Rectal smooth muscle tissue (tissue), 1 donor: ENCODE results near the gene RHOG.

Source experiments
- H3K27ac ChIP-seq: one replicate; pipeline ENCODE4 v1.7.0; 2013; ENCODE audit warnings: low read depth, low read length, inconsistent platforms
- H3K27me3 ChIP-seq: one replicate; pipeline ENCODE4 v1.7.0; 2013; ENCODE audit warnings: low read length; ENCODE audit not compliant: control insufficient read depth, insufficient read depth
- H3K36me3 ChIP-seq: one replicate; pipeline ENCODE4 v1.7.0; 2013; ENCODE audit warnings: low read length; ENCODE audit not compliant: control insufficient read depth, insufficient read depth
- H3K4me1 ChIP-seq: one replicate; pipeline ENCODE4 v1.7.0; 2013; ENCODE audit warnings: low read length; ENCODE audit not compliant: control insufficient read depth, insufficient read depth
- H3K4me3 ChIP-seq: one replicate; pipeline ENCODE4 v1.7.0; 2013; ENCODE audit warnings: low read length
- H3K9ac ChIP-seq: one replicate; pipeline ENCODE4 v1.7.0; 2013; ENCODE audit warnings: low read length

Gene RHOG

DNA sequence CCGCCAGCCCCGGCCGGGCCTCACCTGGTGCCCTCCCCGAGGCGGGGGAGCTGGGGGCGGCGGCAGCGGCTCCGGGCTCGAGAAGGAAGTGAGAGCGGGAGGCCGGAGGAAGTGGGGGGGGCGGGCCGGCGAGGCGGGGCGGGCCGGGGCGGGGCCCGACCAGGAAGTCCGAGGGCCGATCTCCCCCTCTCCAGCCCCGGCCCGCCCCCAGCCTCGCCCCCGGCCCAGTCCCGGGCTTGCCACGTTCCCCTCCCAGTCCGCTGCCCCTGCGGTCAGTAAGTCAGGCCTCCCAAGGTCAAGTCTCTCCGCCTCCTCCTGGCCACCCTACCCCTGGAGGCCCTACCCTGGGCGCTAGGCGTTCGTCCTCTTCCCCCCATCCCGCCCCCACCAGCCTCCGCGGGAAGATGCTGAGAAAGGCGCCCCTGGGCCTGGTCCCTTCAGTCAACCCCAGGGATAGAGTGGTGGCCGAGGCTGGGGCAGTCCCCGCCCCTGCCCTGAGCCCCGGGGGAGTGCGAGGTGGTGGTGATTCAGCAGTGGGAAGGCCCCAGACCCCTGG, at the start of gene RHOG:
TSS of gene RHOG (minus strand) at position 90 of the 556 bp plus-strand sequence. CDS start 12,821 bp downstream, outside the sequence.
- H3K9ac ChIP-seq = peak within 1 kb of the TSS; percentile 85
- peak within 1 kb of the TSS; percentile 85 for H3K4me3 ChIP-seq
- no peaks in the 10 kb centered on the region for H3K36me3 ChIP-seq
- H3K27me3 ChIP-seq = no peaks in the 10 kb centered on the region
- peak within 1 kb of the TSS; percentile 98 for H3K27ac ChIP-seq
- H3K4me1 ChIP-seq = peaks cover 7% of the 10 kb centered on the region

DNA sequence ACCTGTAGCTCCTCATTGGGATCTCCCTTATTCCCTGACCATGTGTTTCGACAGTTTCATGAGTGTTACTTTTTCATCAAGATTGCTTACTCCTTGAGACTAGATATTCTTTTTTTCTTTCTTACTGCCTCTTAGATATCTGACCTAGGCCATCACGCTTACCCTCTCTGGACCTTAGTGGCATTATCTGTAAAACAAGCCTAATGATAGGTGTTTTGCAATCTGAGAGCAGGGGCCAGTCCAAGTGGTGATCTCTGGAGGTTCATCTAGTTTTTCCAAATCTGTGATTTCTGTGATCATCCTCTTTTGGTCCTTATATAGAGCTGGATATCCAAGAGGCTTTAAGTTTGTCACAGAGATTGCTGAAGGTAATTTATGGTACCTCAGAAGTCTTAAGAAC, 49.3 kb upstream of the RHOG start:
- Histone ChIP-seq H3K27ac (no peak overlapping the region), H3K4me3 (no peak overlapping the region), H3K27me3 (no peaks in the 10 kb centered on the region), H3K4me1 (no peaks in the 10 kb centered on the region), H3K9ac (no peak overlapping the region), H3K36me3 (no peaks in the 10 kb centered on the region)

DNA sequence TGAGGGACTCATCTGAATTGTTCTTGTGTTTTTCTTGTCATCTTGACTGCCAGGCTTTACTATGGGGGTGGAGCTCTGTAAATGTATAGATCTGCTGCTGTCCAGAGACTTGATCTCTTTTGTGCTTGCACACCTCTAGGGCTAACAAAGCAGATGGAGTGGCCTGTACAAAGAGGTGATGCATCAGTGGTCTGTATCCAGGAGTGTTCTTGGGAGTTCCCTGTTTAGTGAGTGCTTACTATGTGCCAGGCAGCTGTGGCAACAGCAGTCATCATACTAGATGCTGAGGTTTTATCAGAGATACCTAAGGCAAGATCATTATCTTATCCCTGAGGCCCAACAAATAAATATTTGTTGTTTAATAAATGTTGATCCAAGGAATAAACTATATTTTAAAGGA, 48.1 kb upstream of the RHOG start:
- H3K4me1 ChIP-seq = no peaks in the 10 kb centered on the region
- no peak overlapping the region for H3K27ac ChIP-seq
- H3K9ac ChIP-seq = no peak overlapping the region
- no peak overlapping the region for H3K4me3 ChIP-seq
- no peaks in the 10 kb centered on the region for H3K27me3 ChIP-seq
- no peaks in the 10 kb centered on the region for H3K36me3 ChIP-seq

DNA sequence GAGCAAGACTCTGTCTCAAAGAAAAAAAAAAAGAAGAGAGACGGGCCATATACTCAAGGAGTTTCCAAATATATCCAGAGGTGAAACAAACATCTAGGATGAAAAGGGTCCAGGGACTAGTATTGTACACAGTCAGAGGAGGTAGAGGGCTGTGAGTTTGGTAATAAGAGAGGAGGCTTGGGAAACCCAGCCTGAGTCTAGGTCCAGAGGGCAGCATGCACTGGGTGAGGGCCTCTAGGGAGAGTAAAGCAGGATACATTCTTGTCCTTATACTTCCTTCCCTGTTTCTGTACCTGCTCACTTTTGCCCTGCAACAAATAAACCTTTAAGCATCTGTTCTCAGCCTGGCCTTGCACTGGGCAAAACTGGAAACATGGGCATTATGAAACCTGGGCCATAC, 46.2 kb upstream of the RHOG start:
- Histone ChIP-seq H3K9ac (no peak overlapping the region), H3K4me1 (no peaks in the 10 kb centered on the region), H3K4me3 (no peak overlapping the region), H3K27ac (no peak overlapping the region), H3K27me3 (no peaks in the 10 kb centered on the region), H3K36me3 (no peaks in the 10 kb centered on the region)

DNA sequence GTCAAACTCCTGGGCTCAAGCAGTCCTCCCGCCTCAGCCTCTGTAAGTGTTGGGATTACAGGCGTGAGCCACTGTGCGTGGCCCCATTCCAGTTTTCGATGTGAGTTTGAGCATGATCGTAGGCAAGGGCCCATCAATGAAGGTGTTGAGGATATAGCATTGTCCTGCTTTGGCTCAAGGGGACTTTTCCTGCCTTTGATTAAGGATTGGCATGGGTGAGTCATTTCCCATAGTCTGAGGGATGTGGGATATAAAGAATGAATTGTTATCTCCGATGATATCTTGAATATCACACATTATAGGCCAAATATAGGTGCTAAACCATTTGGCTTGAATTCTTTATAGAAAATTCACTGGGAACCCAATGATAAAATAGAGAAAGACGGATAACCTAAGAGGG, 45.1 kb upstream of the RHOG start:
- H3K9ac ChIP-seq = no peak overlapping the region
- H3K4me1 ChIP-seq = no peaks in the 10 kb centered on the region
- no peaks in the 10 kb centered on the region for H3K27me3 ChIP-seq
- H3K4me3 ChIP-seq = no peak overlapping the region
- no peaks in the 10 kb centered on the region for H3K36me3 ChIP-seq
- H3K27ac ChIP-seq = no peak overlapping the region

DNA sequence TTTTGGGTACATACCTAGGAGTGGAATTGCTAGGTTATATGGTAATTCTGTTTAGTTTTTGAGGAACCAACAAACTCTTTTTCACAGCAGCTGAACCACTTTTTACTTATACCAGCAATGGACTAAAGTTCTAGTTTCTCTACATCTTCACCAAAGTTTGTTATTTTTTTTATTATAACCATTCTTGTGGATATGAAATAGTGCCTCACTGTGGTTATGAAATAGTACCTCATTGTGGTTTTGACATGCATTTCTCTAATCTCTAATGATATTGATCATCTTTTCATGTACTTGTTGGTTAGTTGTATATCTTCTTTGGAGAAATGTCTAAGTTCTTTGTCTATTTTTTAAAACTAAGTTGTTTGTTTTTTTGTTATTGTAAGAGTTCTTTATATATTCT, 41.9 kb upstream of the RHOG start:
- no peak overlapping the region for H3K4me3 ChIP-seq

DNA sequence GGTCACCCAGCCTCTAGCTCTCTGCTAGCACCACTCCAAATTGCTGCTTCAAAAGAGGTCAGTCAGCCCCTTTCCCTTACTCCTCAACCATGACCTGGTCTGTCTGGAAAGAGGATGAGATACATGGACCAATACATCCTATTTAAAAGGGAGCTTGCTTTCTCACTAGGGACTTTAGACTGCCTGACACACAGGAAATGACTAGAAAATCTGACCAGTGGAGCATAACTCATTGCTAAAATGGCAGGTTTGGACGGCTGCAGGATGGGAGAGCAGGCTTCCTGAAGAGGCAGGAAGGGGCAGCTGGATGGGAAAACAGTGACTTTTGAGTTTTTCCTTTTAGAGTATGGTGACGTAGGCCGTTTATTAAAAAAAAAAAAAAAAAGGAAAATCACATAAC, 40.0 kb upstream of the RHOG start:
- H3K9ac ChIP-seq = no peak overlapping the region
- no peaks in the 10 kb centered on the region for H3K27me3 ChIP-seq
- H3K4me3 ChIP-seq = no peak overlapping the region
- H3K4me1 ChIP-seq = peaks cover 9% of the 10 kb centered on the region
- H3K36me3 ChIP-seq = no peaks in the 10 kb centered on the region
- H3K27ac ChIP-seq = no peak overlapping the region

More for the DNA sequence above, 41.9 kb upstream of the RHOG start:
- Histone ChIP-seq H3K9ac (no peak overlapping the region), H3K27ac (no peak overlapping the region), H3K27me3 (no peaks in the 10 kb centered on the region), H3K36me3 (no peaks in the 10 kb centered on the region), H3K4me1 (peaks cover 4% of the 10 kb centered on the region)

DNA sequence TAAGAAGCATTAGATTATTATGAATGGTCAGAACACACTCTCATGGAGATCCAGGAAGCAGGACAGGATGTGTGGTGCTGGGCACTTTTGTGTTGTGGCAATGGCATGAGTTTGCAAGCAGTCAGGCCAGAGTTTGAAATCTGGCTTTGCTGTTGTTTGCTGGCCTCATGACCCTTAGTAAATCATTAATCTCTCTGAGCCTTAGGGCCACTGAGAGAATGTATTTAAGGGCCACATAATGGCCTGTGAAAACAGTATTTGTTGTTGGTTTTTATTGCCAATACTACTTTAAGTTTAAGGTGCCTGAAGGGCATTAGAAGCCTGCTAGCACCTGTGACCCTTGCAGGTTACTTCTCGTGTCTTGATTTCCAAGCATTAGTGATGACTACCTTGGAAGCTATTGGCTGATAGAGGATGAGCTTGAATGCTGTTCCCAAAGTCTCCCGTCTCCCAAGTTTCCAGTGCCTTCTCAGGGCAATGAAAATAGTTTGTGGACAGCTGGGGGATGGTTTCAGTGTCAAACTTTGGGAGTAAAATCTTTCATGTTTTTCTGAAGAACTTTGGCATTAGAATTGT, 39.3 kb upstream of the RHOG start:
- Histone ChIP-seq H3K9ac (no peak overlapping the region), H3K4me3 (no peak overlapping the region), H3K27me3 (no peaks in the 10 kb centered on the region), H3K27ac (no peak overlapping the region), H3K4me1 (peaks cover 9% of the 10 kb centered on the region), H3K36me3 (no peaks in the 10 kb centered on the region)

DNA sequence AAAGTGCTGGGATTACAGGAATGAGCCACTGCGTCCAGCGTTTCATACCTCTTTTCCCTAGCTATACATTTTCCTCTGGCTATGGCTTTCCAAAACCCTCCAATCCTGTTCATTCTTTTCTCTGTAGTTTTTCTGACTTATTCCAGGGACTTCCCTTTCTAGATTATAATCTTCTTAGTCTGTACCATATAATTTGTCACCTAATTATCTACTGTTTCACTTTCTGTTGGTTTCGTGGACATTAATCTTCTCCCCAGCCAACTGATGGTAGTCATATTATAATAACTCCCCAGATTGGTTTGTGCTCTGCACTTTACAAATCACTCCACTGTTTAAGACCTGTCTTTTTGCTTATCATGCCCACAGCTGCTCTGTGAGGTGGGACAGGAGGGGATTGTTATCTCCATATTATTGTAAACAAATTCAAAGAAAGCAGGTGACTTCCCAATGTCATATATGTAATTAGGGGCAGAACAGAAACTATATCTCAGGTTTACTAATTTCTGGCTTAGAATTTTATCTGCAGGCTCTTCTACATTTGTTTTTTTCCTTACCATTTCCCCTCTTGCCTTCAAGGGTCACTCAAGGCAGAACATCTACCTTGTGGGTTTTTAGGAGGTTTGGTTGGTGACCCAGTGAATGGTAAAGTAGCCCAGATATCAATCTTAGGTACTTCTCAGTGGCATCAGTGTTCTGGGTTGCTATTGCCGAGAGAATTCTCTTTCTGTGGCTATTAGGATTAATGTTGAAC, 38.6 kb upstream of the RHOG start:
- Histone ChIP-seq H3K36me3 (no peaks in the 10 kb centered on the region), H3K27ac (no peak overlapping the region), H3K4me1 (peaks cover 9% of the 10 kb centered on the region), H3K4me3 (no peak overlapping the region), H3K27me3 (no peaks in the 10 kb centered on the region), H3K9ac (no peak overlapping the region)

DNA sequence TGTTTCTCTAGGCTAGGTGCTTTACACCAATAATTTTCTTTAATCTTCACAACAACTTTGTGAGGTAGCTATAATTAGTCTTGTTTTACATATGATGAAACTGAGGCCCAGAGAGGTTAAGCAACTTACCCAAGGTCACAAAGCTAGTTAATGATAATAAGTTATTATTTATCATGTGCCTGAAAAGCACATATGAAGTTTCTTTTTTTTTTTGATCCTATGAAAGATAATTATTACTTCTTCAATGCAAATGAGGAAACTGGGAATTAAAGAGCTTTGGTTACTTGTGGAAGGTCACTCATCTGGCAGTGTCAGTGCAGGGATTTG, 37.5 kb upstream of the RHOG start:
- H3K4me1 ChIP-seq = peaks cover 9% of the 10 kb centered on the region
- H3K36me3 ChIP-seq = no peaks in the 10 kb centered on the region
- H3K9ac ChIP-seq = no peak overlapping the region
- H3K4me3 ChIP-seq = no peak overlapping the region
- H3K27me3 ChIP-seq = no peaks in the 10 kb centered on the region
- H3K27ac ChIP-seq = no peak overlapping the region

DNA sequence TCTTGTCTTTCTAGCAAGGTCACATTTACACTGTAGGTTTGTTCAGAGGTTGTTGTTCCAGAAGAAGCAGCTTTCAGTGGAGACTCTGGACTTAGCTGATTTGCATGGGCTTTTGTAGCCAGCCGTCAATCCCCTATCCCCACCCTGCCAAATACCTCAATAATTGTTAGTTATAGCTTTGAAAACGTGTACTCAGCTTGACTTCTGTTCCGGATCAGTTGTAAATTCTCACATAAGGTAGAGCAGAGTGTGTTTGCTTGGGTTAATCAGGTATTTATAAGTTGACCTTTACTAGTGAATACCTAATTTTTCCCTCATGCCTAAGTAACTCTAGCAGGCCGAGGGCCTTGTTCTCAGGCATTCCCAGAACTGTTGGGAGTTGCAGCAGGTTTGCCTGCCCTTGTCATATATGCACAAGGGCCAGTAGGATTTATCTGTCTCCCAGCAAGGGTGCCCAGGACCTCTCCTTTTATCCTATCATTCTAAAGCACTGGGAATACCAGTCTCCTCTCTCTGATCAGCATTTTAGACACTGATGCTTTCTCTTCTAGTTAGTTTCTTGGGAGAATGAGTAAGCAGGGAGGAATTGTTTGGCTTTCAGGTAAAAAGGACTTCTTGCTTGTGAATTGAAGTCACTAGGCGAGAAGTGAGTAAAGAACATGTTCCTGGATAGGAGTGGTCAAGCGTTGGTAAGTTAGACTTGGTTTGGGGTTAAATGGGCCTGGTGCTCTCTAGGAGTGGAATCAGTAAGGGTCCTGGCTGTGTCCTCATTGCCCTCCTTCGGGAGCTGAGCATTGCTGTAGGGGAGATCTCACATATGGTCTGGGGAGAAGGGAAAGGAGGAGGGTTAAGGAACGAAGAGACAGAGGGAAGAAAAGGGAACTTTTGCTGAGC, 36.9 kb upstream of the RHOG start:
- no peaks in the 10 kb centered on the region for H3K27me3 ChIP-seq
- peaks cover 9% of the 10 kb centered on the region for H3K4me1 ChIP-seq
- no peak overlapping the region for H3K9ac ChIP-seq
- H3K27ac ChIP-seq = no peak overlapping the region
- H3K36me3 ChIP-seq = no peaks in the 10 kb centered on the region
- H3K4me3 ChIP-seq = no peak overlapping the region

DNA sequence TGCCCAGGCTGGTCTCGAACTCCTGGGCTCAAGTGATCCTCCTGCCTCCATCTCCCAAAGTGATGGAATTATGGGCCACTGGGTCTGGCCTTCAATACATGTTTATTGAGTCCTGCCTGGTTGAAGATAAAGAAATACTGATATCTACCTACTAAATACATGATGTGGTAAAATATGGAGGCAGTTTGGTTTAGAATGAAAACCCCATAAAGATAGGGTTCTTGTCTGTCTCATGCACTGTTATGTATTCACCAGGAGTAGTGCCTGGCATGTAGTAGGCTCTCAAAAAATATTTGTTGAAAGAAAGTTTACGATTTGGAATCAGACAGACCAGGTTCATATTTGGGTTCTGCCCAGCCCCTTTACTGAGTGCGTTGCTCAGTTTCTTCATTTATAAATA, 35.9 kb upstream of the RHOG start:
- Histone ChIP-seq H3K27me3 (no peaks in the 10 kb centered on the region), H3K9ac (no peak overlapping the region), H3K27ac (no peak overlapping the region), H3K4me1 (peaks cover 9% of the 10 kb centered on the region), H3K36me3 (no peaks in the 10 kb centered on the region), H3K4me3 (no peak overlapping the region)
